Retinal pigment epithelial cell (primary cell): ENCODE measurements around the gene RNU5B-1.
"Not testable (repeated sequence)": the region's sequence is repeated elsewhere in the genome, so short reads cannot be mapped to it uniquely, and the experiment has no call there.

Experiments
- DNase-seq: peaks from one replicate; pipeline ENCODE4 v3.0.0-alpha.2; 2010; ENCODE audit warnings: low read depth
- H3K4me3 ChIP-seq: 2 replicates; pipeline ENCODE4 v1.5.1; 2011; ENCODE audit warnings: mild to moderate bottlenecking, low read length, control low read depth, moderate library complexity
- TF ChIP-seq, protein P1 (sequence below): conservative IDR thresholded peaks from 2 replicates; pipeline ENCODE4 v1.5.1; 2011; ENCODE audit warnings: low read depth, low read length, control low read depth, inconsistent platforms

The RNU5B-1 gene

DNA sequence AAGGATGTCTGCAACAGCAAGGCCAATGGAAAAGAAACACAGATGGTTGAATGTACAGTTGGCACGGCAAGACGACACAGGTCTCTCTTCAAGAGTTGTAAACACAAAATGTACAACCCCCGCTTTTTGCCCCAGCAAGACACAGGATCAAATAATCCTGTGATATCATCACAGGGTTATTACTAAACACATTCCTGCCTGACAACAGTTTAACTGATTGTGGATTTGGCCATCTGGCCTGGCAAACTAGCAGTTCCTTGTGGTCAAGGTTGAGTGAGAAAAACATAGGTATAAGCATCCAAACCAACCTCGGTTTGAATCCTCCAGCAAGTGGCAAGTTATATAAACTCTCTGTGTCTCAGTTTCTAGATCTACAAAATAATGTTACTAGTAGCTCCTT is 41.2 kb upstream of the RNU5B-1 start:
- TF ChIP-seq, protein P1, sequence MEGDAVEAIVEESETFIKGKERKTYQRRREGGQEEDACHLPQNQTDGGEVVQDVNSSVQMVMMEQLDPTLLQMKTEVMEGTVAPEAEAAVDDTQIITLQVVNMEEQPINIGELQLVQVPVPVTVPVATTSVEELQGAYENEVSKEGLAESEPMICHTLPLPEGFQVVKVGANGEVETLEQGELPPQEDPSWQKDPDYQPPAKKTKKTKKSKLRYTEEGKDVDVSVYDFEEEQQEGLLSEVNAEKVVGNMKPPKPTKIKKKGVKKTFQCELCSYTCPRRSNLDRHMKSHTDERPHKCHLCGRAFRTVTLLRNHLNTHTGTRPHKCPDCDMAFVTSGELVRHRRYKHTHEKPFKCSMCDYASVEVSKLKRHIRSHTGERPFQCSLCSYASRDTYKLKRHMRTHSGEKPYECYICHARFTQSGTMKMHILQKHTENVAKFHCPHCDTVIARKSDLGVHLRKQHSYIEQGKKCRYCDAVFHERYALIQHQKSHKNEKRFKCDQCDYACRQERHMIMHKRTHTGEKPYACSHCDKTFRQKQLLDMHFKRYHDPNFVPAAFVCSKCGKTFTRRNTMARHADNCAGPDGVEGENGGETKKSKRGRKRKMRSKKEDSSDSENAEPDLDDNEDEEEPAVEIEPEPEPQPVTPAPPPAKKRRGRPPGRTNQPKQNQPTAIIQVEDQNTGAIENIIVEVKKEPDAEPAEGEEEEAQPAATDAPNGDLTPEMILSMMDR, result no peak
- no peak overlapping the region for H3K4me3 ChIP-seq
- no peak for DNase-seq

DNA sequence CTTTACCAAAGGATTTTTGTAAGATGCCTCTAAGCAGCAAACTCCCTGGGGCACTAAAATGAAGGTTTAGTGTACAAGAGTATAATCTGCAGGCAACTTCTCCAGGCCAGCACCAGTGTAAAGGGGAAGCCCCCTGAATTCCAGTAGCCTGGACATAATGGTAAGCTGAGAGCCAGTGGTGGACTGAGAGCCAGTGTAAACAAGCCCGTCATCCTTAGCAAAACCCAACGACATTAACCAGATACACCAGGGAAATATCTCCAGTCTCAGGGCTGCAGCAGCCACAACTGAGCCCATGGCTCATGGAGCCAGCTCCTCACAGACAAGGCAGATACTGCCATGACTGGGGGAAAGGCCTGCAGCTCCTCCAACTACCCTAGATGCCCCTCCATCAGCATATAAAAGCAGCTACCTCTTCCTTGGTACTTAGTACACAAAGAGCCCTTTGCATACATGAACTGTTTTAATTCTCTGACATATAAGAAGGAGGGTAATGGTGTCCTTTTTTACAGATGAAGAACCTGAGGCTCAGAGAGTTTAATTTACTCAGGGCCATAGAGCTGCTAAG is 39.5 kb upstream of the RNU5B-1 start:
- DNase-seq, result no peak
- TF ChIP-seq, protein P1, result no peak
- H3K4me3 ChIP-seq, result no peak overlapping the region

- no peak overlapping the region for H3K4me3 ChIP-seq
- no peak for DNase-seq
- TF ChIP-seq, protein P1, result no peak
Measured at GRCh38 chr15:65266469-65266868, 38.0 kb upstream of the RNU5B-1 start.

- no peak for DNase-seq
- TF ChIP-seq, protein P1, result no peak
- no peak overlapping the region for H3K4me3 ChIP-seq
Measured at GRCh38 chr15:65268411-65268810, 36.1 kb upstream of the RNU5B-1 start.

GRCh38 chr15:65270811-65271545 is 33.5 kb upstream of the RNU5B-1 start:
- DNase-seq, result peak; percentile 46
- H3K4me3 ChIP-seq, result not testable (repeated sequence)
- TF ChIP-seq, protein P1, result peak; percentile 93

- no peak for DNase-seq
- H3K4me3 ChIP-seq, result no peak overlapping the region
- TF ChIP-seq, protein P1, result no peak
Measured at GRCh38 chr15:65275104-65275727, 29.3 kb upstream of the RNU5B-1 start.
